8988T (cell line): ENCODE measurements around the gene RIN3.
"Not testable (repeated sequence)": the region's sequence is repeated elsewhere in the genome, so short reads cannot be mapped to it uniquely, and the experiment has no call there.

Experiments
- DNase-seq: peaks from one replicate; pipeline ENCODE4 v3.0.0; 2011

RIN3 gene

DNA sequence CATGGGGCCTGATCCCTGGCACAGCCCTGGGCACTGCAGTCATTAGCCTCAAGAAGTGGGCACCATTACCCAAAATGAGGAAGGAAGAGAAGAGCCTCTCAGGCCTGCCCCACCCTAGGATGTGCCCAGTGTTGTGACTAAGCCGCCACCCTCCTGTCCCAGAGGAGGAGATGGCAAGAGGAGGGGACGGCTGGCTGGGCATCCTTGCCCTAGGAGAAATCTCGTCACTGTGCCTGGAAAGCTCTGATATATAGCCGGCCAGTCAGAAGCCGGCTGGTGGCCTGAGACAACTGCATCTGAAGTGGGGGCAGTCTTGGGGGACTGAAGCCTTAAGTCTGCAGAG, 119.7 kb downstream of the RIN3 start:
- no peak for DNase-seq

GRCh38 chr14:92633724-92634123, 120.1 kb downstream of the RIN3 start:
- no peak for DNase-seq

GRCh38 chr14:92635031-92635430, 121.5 kb downstream of the RIN3 start:
- no peak for DNase-seq

- DNase-seq = no peak
Measured at GRCh38 chr14:92635896-92636295, 122.3 kb downstream of the RIN3 start.

DNA sequence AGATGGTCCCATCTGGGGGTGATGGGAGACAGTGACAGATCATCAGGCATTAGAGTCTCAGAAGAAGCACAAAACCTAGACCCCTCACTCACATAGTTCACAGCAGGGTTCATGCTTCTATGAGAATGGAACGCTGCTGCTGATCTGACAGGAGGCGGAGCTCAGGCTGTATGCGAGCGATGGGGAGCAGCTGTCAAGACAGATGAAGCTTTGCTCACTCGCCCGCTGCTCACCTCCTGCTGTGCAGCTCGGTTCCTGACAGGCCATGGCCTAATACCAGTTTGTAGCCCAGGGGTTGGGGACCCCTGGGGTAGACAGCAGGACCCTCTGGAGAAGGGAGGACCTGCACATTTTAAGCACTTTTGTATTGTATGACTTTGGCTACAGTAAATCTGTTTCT, 123.6 kb downstream of the RIN3 start:
- DNase-seq = no peak

DNA sequence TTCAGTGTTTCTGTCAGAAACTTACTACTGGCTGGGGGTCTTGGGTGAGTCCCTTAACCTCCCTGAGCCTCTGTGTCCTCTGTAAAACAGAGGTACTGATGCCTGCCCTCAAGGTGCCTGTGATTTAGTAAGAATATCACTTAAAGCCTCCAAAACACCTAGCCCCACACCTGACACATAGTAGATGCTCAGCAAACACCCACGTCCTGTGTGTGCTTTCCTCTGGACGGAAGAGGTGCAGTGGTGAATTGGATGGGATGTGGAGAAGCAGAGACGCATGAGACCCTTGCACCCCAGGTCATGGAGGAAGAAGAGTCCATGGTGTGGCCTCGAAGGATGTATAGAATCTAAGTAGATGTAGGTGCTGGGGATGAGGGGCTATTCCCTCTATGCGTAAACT, 124.3 kb downstream of the RIN3 start:
- DNase-seq = no peak

GRCh38 chr14:92638266-92638665, 124.7 kb downstream of the RIN3 start:
- no peak for DNase-seq

DNA sequence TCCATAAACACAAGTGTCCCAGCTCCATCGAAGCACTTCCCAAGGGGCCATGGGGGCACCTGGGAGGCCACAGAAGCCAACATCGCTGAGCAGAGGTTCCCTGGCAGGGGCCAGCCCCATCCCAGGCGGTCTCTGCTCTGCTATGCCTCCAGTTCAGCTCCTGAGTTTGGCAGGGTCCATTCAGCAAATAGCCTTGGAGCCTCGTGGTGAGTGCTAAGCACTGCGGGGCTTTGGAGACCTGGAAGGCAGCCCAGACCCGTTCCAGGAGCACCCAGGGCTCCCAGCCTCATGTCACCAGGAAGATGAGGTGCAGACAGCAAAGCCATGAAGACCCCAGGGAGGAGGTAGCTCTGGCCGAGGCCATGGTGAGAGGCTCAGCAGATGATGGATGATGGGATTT, 125.3 kb downstream of the RIN3 start:
- DNase-seq = no peak

DNA sequence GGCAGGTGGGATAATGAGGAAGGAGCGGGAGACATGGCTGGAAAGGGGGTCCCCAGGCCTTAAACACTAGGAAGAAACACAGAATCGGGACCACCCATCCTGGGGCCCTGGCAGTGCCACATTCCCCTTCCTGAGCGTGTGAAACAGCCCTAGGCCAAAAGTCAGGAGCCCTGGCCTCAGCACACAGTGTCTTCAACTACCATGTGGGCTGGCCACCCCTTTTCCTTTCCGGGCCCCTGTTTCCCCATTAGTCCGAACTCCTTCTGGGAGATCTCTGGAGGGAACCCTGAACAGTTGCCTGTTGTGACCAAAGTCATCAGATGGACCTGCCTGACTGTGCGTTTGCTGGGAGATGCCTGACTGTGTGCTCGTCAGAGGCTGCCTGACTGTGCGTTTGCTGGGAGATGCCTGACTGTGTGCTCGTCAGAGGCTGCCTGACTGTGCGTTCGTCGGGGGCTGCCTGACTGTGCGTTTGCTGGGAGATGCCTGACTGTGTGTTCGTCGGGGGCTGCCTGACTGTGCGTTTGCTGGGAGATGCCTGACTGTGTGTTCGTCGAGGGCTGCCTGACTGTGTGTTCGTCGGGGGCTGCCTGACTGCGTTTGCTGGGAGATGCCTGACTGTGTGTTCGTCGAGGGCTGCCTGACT, 126.0 kb downstream of the RIN3 start:
- not testable (repeated sequence) for DNase-seq

DNA sequence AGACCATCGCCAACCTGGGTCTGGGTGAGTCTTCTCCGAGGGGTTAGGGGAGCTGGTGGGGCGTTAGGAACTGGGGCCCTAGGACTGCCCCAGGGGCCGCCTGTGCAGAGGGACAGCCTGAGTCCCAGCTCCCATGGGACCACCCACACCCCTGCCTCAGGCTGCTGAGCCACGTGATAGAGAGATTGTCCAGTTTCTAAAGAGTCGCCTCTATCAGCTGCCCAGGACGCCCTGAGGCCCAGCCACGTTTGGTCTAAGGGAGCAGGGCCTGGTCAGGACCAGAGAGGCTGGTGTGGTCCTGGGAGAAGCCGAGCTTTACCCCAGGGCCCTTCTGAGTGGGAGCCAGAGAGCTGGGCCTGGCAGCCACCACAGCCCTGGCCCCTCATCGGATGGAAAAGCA, 127.7 kb downstream of the RIN3 start:
- DNase-seq = no peak

DNA sequence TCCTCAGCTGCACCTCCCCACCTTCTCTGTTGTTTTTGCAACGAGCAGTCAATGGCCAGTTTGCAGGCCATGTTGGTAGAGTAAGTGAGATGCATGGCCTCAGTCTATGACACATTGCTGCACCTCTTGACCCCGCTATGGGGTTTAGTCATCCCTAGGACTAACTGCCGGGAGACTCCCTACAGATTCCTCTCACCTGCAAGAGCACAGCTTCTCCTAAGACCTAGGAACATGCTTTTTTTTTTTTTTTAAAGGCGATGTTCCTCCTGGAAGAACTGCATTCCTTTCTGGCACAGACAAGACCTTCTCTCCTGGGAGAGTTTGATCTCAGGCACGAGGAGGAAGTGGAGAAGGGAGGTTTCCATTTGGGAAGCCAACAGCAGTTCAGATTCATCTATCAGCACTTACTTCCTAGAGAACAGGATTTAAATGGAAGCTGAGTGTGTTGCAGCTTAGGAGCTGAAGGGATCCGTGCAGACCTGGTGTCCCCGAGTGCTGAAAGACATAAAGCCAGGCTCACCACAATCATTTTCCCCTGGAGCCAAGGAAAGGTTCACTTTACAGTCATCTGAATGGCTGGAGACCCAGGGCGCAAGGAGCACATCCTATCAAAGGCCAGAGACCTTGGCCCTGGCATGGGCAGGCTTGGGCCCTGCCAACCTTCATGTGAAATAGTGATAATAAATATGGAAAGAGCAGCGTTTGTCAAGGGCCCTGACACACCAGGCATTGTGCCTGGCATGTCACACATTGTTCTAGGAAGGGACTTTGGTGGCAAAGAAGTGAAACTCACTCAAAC, 130.8 kb downstream of the RIN3 start:
- DNase-seq = no peak

GRCh38 chr14:92644970-92645515, 131.5 kb downstream of the RIN3 start:
- DNase-seq = no peak

- DNase-seq = no peak
Measured at GRCh38 chr14:92645841-92646478, 132.4 kb downstream of the RIN3 start.

- no peak for DNase-seq
Measured at GRCh38 chr14:92646952-92647796, 133.6 kb downstream of the RIN3 start.

- DNase-seq = no peak
Measured at GRCh38 chr14:92647797-92648279, 134.3 kb downstream of the RIN3 start.

DNA sequence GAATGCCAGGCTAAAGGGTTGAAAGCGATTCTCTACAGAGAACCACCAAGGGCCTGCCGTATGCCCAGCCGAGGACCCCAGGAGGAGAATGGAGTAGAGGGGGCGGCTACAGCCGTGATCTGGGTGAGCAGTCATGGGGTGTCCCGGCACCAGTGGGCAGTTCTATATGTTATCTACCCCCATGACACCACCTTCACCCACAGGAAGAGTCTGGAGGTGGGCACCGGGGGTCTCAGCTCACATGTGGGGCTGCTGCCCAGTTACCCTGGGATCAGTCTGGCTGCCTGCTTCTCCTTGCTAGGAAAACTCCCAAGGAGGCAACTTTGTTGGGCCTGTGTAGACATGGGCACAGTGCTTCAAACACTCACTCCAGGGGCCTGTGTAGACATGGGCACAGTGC, 135.5 kb downstream of the RIN3 start:
- DNase-seq = no peak

- no peak for DNase-seq
Measured at GRCh38 chr14:92649934-92650545, 136.5 kb downstream of the RIN3 start.

- no peak for DNase-seq
Measured at GRCh38 chr14:92650581-92651105, 137.1 kb downstream of the RIN3 start.

- no peak for DNase-seq
Measured at GRCh38 chr14:92651106-92651757, 137.7 kb downstream of the RIN3 start.

DNA sequence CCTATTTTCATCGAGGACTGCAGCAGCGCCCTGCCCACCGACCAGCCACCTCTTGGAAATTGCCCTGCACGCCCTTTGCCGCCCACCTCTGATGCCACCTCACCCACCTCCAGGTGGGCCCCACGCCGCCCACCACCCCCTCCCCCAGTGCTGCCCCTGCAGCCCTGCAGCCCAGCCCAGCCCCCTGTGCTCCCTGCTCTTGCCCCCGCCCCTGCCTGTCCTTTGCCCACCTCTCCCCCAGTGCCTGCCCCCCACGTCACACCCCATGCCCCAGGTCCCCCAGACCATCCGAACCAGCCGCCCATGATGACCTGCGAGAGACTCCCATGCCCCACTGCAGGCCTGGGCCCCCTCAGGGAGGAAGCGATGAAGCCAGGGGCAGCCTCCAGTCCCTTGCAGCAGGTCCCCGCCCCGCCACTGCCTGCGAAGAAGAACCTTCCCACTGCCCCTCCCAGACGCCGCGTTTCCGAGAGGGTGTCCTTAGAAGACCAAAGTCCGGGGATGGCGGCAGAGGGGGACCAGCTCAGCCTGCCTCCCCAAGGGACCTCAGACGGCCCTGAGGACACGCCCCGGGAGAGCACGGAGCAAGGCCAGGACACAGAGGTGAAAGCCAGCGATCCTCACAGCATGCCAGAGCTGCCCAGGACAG, 138.3 kb downstream of the RIN3 start:
- no peak for DNase-seq
